ENCODE measurements around the gene MYOM3. TPM values are rescaled to one million over a fixed set of nuclear protein-coding genes. Genes with fewer than 3 reads are reported as not detected.

The MYOM3 gene
- polyA plus RNA-seq, 4 donors, result 21.5 to 27.1 (median 22.8) TPM

GRCh38 chr1:24117722-24118409, 5.9 kb upstream of the MYOM3 start:
- DNase-seq (ENCODE audit: low read depth in 4 of 4, low spot score in 3 of 4), result no peak

- DNase-seq (ENCODE audit: low read depth in 4 of 4, low spot score in 3 of 4), result no peak
Measured at GRCh38 chr1:24117132-24117531, 5.2 kb upstream of the MYOM3 start.

- no peak for DNase-seq (ENCODE audit: low read depth in 4 of 4, low spot score in 3 of 4)
Measured at GRCh38 chr1:24114753-24115152, 2.8 kb upstream of the MYOM3 start.

- no peak for DNase-seq (ENCODE audit: low read depth in 4 of 4, low spot score in 3 of 4)
Measured at GRCh38 chr1:24113641-24114033, 1.7 kb upstream of the MYOM3 start.

- no peak for DNase-seq (ENCODE audit: low read depth in 4 of 4, low spot score in 3 of 4)
Measured at GRCh38 chr1:24111262-24111995, 506 bp downstream of the MYOM3 start.

GRCh38 chr1:24110642-24111261, 1.2 kb downstream of the MYOM3 start:
- no peak for DNase-seq (ENCODE audit: low read depth in 4 of 4, low spot score in 3 of 4)

GRCh38 chr1:24109686-24110475, 2.1 kb downstream of the MYOM3 start:
- DNase-seq (ENCODE audit: low read depth in 4 of 4, low spot score in 3 of 4), result no peak

- no peak for DNase-seq (ENCODE audit: low read depth in 4 of 4, low spot score in 3 of 4)
Measured at GRCh38 chr1:24109166-24109483, 2.8 kb downstream of the MYOM3 start.

GRCh38 chr1:24108334-24109165, 3.4 kb downstream of the MYOM3 start:
- no peak for DNase-seq (ENCODE audit: low read depth in 4 of 4, low spot score in 3 of 4)

GRCh38 chr1:24107462-24108138, 4.3 kb downstream of the MYOM3 start:
- no peak for DNase-seq (ENCODE audit: low read depth in 4 of 4, low spot score in 3 of 4)

GRCh38 chr1:24105368-24106160, 6.4 kb downstream of the MYOM3 start:
- DNase-seq (ENCODE audit: low read depth in 4 of 4, low spot score in 3 of 4), result no peak

GRCh38 chr1:24104854-24105253, 7.1 kb downstream of the MYOM3 start:
- no peak for DNase-seq (ENCODE audit: low read depth in 4 of 4, low spot score in 3 of 4)

- DNase-seq (ENCODE audit: low read depth in 4 of 4, low spot score in 3 of 4), result no peak
Measured at GRCh38 chr1:24103879-24104278, 8.1 kb downstream of the MYOM3 start.

GRCh38 chr1:24103408-24103807, 8.5 kb downstream of the MYOM3 start:
- no peak for DNase-seq (ENCODE audit: low read depth in 4 of 4, low spot score in 3 of 4)

GRCh38 chr1:24102961-24103360, 9.0 kb downstream of the MYOM3 start:
- no peak for DNase-seq (ENCODE audit: low read depth in 4 of 4, low spot score in 3 of 4)

GRCh38 chr1:24101796-24102586, 9.9 kb downstream of the MYOM3 start:
- no peak for DNase-seq (ENCODE audit: low read depth in 4 of 4, low spot score in 3 of 4)

- no peak for DNase-seq (ENCODE audit: low read depth in 4 of 4, low spot score in 3 of 4)
Measured at GRCh38 chr1:24100945-24101737, 10.8 kb downstream of the MYOM3 start.

Data from right renal pelvis (tissue), 4 donors.